Measurements from ENCODE around the gene LEPR. TPM values are rescaled to one million over a fixed set of nuclear protein-coding genes. Genes with fewer than 3 reads are reported as not detected.
"Not testable (repeated sequence)": the region's sequence is repeated elsewhere in the genome, so short reads cannot be mapped to it uniquely, and the experiment has no call there.

LEPR gene, protein sequence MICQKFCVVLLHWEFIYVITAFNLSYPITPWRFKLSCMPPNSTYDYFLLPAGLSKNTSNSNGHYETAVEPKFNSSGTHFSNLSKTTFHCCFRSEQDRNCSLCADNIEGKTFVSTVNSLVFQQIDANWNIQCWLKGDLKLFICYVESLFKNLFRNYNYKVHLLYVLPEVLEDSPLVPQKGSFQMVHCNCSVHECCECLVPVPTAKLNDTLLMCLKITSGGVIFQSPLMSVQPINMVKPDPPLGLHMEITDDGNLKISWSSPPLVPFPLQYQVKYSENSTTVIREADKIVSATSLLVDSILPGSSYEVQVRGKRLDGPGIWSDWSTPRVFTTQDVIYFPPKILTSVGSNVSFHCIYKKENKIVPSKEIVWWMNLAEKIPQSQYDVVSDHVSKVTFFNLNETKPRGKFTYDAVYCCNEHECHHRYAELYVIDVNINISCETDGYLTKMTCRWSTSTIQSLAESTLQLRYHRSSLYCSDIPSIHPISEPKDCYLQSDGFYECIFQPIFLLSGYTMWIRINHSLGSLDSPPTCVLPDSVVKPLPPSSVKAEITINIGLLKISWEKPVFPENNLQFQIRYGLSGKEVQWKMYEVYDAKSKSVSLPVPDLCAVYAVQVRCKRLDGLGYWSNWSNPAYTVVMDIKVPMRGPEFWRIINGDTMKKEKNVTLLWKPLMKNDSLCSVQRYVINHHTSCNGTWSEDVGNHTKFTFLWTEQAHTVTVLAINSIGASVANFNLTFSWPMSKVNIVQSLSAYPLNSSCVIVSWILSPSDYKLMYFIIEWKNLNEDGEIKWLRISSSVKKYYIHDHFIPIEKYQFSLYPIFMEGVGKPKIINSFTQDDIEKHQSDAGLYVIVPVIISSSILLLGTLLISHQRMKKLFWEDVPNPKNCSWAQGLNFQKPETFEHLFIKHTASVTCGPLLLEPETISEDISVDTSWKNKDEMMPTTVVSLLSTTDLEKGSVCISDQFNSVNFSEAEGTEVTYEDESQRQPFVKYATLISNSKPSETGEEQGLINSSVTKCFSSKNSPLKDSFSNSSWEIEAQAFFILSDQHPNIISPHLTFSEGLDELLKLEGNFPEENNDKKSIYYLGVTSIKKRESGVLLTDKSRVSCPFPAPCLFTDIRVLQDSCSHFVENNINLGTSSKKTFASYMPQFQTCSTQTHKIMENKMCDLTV
- 14.8 TPM for total RNA-seq

DNA sequence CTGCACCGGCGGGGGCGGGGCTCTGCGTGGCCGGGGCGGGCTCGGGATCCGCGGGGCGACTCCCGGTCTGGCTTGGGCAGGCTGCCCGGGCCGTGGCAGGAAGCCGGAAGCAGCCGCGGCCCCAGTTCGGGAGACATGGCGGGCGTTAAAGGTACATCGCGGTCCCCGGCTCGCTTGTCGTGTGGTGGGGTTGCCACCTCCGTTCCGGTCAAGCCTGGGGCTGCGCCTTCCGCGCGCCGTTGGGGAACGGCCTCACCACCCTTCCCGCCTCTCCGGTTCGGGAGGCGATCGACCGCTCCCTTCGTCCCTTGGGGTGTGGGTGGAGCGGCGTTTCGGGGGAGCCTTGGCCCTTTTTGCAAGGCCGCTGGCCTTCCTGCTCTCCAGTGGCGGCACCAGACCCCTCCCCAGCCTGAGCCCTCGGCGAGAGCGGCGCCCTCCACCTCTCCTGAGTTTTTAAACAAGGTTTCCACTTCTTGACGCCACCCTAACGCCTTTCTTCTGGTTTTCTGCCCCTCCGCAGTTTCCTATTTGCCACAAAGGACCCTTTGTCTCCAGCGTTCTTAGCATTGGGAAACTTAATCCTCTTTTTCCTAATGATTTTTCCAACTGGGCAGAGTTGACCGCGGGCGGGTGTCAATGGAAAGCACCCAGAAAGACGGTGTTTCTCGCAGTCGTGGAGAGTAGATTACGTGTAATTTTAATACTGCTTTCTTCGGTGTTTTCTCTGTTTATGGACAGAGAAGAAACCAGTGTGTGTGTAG is at the start of gene LEPR, which contains the start of gene LEPROT:
TSS of gene LEPR (plus strand) at position 79 of the 761 bp plus-strand sequence. CDS start 144,898 bp downstream, outside the sequence.
TSS of gene LEPROT (plus strand) at position 79 of the 761 bp plus-strand sequence. CDS start at position 136, 57 bp downstream.
- no peak for DNase-seq (ENCODE audit: low spot score)

DNA sequence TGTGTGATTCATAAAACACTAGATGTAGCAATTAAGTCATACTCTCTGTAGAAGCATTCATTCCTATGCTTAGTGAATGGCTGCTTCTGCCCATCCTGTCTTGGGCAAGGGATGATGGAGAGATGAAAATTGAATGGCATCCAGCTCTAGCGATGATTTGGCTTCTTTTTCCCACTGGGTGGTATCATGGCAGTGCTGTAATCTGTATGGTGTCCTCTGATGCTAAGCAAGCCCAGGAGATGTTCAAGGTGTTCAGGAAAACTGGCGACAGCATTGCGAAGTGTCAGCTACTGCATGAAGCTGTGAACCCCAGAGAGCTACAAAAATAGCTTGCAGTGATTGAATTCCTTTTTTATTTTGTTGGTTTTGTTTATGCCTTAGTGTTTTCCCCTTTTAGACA is 48.9 kb upstream of the LEPR start:
- no peak for DNase-seq (ENCODE audit: low spot score)

DNA sequence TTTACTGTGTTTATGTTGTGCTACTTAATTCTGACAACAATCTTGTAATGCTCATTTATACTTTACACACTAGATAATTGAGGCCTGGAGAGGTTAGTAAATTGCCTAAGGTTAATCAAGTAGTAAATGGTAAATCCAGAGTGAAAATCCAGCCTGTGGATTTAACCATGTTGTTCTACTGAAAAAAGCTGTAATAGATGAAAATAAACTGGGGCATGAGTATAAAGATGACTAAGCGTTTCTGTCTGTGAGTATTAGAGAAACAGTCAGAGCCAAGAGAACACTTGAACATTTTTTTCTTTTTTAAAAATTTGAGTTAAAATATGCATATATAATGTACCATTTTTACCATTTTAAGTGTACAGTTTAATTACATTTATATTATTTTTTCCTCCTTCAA is 47.9 kb upstream of the LEPR start:
- no peak for DNase-seq (ENCODE audit: low spot score)

DNA sequence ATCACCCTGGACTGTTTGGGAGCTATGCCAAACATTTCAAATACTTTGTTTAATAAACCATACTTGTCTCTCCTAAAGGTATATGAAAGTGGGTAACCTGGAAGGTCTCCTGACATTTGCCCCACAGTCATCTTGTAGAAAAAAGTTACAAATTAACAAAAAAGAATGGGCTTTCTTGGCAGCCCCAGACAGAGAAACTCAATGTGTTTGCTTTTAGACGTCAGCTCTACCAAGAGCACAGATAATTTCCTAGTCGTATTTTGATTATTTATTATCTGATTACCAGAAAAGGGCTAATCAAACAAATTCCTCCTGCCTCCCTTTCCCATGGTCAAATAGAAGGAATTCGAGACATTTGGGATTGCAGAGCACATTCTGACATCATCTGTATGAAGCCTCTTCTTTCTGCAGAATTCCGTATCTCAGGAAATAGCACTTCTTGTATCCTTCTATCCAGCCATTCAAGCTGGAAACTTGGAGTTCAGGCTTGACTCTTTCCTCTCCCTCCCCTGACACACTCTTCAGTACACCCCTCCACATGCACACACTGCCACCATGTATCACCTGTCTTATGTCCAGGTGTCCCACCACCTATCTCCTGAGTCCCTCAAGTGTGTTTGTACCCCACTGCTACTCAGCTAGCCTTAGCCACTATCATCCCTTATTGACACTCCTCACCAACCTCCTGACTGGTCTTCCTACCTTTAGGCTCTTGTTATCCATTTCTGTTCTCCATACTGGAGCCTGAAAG is 42.8 kb upstream of the LEPR start:
- no peak for DNase-seq (ENCODE audit: low spot score)

DNA sequence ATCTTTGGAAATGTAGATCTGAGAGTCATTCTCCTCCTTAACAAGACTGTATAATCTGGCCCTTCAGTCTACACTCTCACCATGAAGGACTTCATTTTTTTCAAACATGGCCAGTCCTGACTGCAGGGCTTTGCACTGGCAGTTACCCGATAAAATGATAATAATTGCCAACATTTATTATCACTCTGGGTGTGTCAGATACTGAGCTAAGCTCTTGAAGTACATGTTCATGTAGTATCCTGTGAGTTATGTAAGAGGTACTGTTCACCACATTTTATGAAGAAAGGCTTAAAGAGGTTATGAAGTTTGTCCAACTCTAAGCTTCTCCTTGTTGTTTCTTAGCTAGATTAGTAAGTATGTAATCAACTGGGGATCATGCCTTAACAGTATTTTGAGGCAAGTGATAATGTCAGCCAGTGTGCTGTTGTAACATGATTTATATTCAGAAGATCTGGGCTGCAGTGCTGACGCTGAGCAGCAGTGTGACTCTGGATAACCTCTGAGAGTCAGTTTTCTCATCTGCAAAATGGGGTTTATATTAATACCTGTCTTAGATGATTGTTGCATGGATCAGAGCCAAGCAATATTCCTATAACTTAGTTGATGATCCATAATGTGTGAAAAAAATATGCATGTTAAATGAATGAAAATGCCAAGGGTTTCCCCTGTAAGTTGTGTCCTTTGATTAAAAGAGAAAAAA is 42.1 kb upstream of the LEPR start:
- DNase-seq (ENCODE audit: low spot score) = no peak

DNA sequence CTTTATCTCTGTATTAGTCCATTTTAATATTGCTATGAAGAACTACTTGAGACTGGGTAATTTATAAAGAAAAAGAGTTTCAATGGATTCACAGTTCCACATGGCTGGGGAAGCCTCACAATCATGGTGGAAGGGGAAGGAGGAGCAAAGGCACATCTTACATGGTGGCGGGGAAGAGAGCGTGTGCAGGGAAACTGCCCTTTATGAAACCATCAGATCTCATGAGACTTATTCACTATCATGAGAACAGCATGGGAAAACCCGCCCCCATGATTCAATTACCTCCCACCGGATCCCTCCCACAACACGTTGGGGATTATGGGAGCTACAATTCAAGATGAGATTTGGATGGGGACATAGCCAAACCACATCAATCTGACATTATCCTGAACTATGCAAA is 36.0 kb upstream of the LEPR start:
- not testable (repeated sequence) for DNase-seq (ENCODE audit: low spot score)

DNA sequence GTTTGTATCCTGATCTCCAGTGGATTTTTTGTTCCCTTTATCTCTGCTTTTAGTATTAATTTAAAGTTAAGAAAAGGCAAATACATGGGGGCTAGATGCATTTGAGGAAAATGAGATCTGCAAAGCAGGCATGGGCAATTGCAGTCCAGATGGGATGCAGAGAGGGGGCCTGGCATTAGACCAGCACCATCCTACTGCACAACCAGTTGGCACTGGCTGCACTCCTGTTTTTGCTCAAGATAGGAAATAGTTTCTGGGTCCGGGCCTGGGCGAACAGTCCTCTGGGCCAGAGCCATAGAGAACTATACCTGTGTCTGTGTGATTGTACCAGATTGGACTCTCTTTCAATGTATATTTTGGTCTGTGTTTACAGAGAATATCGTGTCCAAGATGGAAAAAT is 34.0 kb upstream of the LEPR start:
- DNase-seq (ENCODE audit: low spot score) = no peak

DNA sequence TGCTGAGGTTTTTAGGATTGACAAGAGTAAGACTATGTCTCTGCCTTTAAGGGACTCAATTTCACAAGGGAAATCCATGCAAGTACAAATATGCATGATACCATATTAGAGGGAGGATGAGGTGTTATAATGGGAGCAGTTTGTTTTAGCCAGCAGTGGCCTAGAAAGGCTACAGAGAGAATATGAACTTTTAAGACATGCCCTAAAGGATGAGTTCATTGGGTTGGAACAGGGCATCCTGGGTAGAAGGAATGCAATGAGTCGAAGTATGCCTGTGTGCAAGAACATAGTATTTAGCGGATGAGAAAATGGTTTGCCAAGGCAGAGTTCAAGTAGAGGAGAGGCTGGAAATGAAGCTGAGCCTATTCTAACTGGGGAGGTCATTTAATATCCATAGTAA is 32.6 kb upstream of the LEPR start:
- DNase-seq (ENCODE audit: low spot score) = no peak

DNA sequence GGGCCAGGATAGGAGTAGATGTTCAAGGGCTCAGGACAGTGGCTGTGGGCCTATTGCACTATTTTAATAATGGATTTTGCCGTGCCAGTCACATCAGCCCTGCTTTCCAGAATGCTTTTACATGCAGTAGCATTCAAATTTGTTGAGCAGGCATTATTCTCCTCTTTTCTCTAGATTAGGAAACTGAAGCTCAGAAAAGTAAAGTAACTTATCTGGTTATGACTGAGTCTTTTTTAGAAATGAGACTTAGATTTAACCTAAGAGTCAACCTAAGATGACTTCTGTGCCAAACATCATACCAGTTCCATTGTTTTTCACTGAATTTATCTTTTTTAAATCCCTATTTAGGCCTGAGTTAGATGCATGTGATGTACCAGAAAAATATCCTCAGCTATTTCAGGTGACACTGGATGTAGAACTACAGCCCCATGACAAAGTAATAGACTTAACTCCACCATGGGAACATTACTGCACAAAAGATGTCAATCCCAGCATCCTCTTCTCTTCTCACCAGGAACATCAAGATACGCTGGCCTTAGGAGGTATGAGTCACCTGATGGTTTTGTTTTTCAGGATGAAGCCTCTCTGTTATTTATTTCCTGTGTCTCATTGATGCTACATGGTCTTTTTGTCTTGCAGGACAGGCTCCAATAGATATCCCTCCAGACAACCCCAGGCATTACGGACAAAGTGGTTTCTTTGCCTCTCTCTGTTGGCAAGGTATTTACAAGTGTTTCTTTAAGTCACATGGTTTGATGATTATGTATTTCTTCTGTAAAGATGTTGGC is 31.4 kb upstream of the LEPR start:
- DNase-seq (ENCODE audit: low spot score) = no peak

DNA sequence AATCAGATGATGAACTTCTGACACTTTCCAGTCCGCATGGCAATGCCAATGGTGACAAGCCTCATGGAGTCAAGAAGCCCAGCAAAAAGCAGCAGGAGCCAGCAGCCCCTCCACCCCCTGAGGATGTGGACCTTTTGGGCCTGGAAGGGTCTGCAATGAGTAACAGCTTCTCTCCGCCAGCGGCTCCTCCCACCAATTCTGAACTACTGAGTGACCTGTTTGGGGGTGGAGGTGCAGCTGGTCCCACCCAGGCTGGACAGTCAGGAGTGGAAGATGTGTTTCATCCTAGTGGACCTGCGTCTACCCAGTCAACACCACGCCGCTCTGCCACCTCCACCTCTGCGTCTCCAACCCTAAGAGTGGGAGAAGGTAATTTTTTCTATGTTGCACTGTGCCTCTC is 28.0 kb upstream of the LEPR start:
- no peak for DNase-seq (ENCODE audit: low spot score)

DNA sequence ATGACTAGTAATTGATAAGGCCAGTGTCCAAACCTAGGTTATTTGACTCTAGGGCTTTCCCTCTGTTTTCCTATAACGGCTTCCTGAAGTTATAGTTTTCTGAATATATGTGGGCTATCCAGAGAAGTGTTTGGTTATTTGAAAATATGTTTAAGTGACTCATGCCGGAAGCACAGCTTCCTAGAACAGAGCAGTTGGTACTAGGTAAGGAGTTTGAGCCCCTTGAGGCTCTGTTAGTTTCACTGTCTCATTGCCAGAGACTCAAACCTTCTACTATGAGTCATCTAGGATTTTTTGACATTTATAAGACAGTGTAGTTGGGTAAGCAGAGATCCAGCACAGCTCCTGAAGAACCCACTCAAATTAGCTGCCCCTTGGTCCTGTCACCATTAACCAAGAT is 27.1 kb upstream of the LEPR start:
- no peak for DNase-seq (ENCODE audit: low spot score)

DNA sequence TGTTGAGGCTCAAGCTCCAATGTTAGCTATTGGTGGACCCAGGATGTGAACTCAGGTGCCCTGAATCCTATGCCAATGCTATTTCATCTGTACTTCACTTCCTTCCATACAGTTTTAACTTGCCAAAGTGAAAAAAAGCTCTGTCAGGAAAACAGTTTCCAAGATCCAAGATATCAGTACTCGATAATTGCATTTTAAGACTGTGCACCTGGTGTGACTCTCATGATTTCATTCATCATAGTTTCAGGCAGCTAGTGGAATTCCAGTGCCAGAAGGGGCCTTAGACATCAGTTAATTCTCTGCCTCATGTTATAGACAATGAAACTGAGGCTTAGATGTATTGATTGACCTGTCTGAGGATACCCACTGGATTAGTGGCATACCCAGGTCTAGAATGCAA is 26.5 kb upstream of the LEPR start:
- no peak for DNase-seq (ENCODE audit: low spot score)

DNA sequence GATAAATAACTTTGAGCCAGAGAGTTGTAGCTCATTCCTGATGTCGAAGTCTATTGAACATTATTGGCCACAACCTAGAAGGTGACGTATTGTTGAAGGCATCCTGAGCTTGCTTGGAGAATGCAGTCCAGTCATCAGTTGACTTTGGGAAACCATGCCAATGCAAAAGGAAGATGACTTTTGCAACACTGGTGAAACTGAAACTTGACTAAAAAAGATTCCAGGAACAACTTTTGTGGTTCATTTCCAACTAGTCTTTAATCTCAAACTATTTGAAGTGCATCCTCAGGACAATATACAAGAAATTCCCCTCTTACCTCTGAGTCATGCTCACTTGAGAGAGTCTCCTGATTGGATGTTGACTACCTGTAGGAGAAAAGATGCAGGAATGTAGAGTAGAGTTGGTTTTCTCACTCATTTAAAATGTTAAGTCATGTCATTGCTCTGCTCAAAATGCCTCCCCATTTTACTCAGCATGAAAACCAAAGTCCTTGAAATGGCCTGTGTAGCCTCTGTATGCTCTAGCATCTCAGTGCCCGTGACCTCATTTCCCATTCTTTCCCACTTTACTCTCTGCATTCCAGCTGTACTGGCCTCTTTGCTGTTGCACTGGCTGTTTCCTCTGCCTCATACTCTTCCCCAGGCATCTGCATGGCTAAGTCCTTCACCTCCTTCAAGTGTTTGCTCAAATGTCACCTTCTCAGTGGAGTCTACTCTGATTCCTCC is 24.4 kb upstream of the LEPR start:
- DNase-seq (ENCODE audit: low spot score) = no peak

DNA sequence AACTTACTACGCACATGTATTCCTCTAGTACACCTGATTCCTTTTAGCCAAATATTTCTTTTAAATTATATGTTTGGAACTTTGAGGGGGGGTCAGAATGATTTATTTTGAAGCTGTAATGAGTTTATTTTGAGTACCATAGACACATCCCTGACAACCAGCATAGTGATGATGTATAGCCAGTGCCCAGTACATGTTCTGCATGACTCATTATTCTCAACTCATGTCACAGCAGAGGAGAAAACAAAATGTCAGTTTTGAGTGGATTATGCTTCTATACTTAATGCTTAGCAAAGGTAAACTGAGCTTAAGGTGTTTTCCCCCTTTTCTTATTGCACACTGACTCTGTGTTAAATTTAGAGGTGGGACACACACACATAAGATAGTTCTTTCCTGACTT is 22.4 kb upstream of the LEPR start:
- no peak for DNase-seq (ENCODE audit: low spot score)

DNA sequence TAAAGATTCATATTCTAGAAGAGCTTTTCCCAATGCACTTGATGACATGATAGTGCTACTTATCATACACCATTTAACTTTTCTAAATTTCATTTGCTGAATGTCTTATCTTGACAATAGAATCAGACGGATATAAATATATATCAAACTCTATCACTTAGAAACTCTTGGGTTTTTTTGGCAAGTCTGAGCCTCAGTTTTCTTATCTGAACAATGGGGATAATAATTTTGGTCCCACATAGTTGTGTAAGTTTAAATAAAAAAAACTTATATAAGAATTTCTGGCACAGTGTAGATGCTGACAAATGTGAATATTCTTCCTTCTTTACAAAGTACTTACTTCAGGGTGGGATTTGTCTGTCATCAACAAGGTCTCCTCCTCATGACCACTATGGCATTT is 21.5 kb upstream of the LEPR start:
- no peak for DNase-seq (ENCODE audit: low spot score)

DNA sequence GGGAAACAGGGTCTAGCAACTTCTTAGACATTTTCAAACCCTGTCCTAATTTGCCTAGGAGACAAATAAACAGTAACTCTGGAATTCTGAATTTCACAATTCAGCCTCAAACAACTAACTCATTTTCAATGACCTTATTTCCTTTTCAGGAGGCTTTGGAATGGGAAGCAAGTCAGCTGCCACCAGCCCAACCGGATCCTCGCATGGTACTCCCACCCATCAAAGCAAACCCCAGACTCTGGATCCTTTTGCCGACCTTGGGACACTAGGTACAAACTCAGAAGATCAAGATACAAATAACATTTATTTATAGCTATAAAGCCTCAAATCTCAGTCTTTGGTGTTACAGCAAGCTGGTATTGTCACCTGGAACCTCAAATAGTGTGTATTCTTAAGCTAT is 18.9 kb upstream of the LEPR start:
- DNase-seq (ENCODE audit: low spot score) = no peak

DNA sequence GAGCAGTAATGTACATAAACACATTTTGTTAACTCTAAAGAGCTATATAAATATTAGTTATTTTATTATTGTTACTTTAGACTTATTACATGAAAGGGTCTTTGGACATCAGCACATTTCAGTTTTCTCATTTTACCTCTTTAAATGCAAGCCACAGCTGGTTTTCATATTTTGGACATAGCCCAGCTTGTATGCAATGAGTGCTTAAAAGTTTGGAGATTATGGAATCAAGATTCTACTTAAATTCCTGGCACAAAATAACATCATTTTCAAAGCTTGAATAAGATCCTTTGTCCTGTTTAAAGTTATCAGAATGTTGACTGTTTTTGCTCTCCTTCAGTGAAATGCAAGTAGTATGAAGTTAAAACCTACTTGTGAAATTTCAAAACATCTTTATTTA is 15.5 kb upstream of the LEPR start:
- DNase-seq (ENCODE audit: low spot score) = no peak

DNA sequence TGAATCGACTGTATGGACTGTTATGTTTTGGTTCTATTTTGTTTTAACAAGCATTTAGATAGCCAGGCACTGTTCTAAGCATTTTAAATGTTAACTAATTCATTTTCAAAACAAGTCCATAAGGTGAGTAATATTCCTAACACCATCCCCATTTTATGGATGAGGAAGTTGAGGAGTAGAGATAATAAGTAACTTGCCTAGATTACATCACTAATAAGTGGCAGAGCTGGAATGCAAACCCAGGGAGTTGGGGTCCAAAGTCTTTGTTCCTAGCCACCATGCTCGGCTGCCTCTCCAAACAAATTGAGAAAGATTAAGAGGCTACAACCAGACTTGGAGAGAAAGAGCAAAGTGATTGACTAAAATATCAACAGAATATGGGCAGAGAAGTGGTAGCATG is 12.6 kb upstream of the LEPR start:
- no peak for DNase-seq (ENCODE audit: low spot score)

DNA sequence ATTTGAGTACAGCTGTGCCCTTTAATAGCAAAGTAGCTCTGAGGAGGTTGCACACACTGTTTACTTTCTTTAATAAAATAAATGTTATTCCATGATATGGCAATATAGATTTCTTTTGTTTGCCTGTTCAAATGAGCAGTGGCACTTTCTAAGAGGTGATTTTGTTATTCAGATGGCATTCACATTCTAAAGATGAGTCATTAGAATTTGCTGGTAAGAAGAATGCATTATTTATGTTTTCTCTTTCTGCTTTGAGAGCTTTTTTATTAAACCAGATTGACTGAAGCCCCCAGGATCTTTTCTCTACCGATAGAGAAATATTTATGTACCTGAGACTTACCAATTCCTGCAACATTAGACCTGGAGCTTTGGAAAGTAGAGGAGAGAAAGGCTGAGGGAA is 11.2 kb upstream of the LEPR start:
- DNase-seq (ENCODE audit: low spot score) = no peak

All from ureter (tissue), 1 donor.